Stimulated activated naive CD8-positive, alpha-beta T cell treated with anti-CD3 and anti-CD28 coated beads, Interleukin-15, Interleukin-2, amounts not matched to agents 100 ng/mL and 50 ng/mL, for 24 hours (primary cell): ENCODE data around the gene GNG3.
"Not testable (repeated sequence)": the region's sequence is repeated elsewhere in the genome, so short reads cannot be mapped to it uniquely, and the experiment has no call there.

Experiments used
- H3K27ac Mint-ChIP-seq: one replicate; pipeline ENCODE4 v1.8.0; 2021; ENCODE audit warnings: mild to moderate bottlenecking, mixed read lengths
- H3K27me3 Mint-ChIP-seq: one replicate; pipeline ENCODE4 v1.8.0; 2021; ENCODE audit warnings: mixed read lengths
- H3K36me3 Mint-ChIP-seq: one replicate; pipeline ENCODE4 v1.8.0; 2021; ENCODE audit warnings: low read depth, mixed read lengths
- H3K4me1 Mint-ChIP-seq: one replicate; pipeline ENCODE4 v1.8.0; 2021; ENCODE audit warnings: low read depth, mixed read lengths
- H3K4me3 Mint-ChIP-seq: one replicate; pipeline ENCODE4 v1.8.0; 2021; ENCODE audit warnings: mild to moderate bottlenecking, mixed read lengths
- H3K9me3 Mint-ChIP-seq: one replicate; pipeline ENCODE4 v1.8.0; 2021; ENCODE audit warnings: mixed read lengths

The GNG3 gene

GRCh38 chr11:62707277-62707861 lies at the start of gene GNG3, which contains the start of gene BSCL2:
TSS of gene GNG3 (plus strand) at chr11:62707676. CDS start at chr11:62708296, 620 bp downstream.
TSS of gene BSCL2 (minus strand) at chr11:62707424. CDS start at chr11:62707195, 229 bp downstream.
- H3K36me3 Mint-ChIP-seq = peaks cover 43% of the 10 kb centered on the region
- H3K27ac Mint-ChIP-seq = peak within 1 kb of the TSS; percentile 96
- no peaks in the 10 kb centered on the region for H3K27me3 Mint-ChIP-seq
- H3K9me3 Mint-ChIP-seq = no peaks in the 10 kb centered on the region
- peak within 1 kb of the TSS; percentile 91 for H3K4me3 Mint-ChIP-seq
- H3K4me1 Mint-ChIP-seq = peaks cover 54% of the 10 kb centered on the region

GRCh38 chr11:62664405-62665074 lies 42.9 kb upstream of the GNG3 start:
- H3K36me3 Mint-ChIP-seq = peaks cover 60% of the 10 kb centered on the region
- no peaks in the 10 kb centered on the region for H3K9me3 Mint-ChIP-seq
- no peaks in the 10 kb centered on the region for H3K27me3 Mint-ChIP-seq

GRCh38 chr11:62665075-62665598 lies 42.3 kb upstream of the GNG3 start, which contains the start of the genes C11orf98 and CSKMT:
TSS of gene C11orf98 (minus strand) at chr11:62665210. CDS start at chr11:62665169, 41 bp downstream.
TSS of gene CSKMT (plus strand) at chr11:62665312. CDS start at chr11:62665880, 568 bp downstream.
- peaks cover 50% of the 10 kb centered on the region for H3K4me1 Mint-ChIP-seq

More at GRCh38 chr11:62664405-62665074, 42.9 kb upstream of the GNG3 start:
- Mint-ChIP-seq H3K4me1 (peaks cover 44% of the 10 kb centered on the region), H3K27ac (peak overlapping the region; percentile 98), H3K4me3 (peak overlapping the region; percentile 96)

GRCh38 chr11:62665599-62666258 lies 41.7 kb upstream of the GNG3 start:
- no peaks in the 10 kb centered on the region for H3K27me3 Mint-ChIP-seq
- H3K36me3 Mint-ChIP-seq = peaks cover 67% of the 10 kb centered on the region
- peaks cover 55% of the 10 kb centered on the region for H3K4me1 Mint-ChIP-seq
- H3K27ac Mint-ChIP-seq = peak overlapping the region; percentile 98
- no peaks in the 10 kb centered on the region for H3K9me3 Mint-ChIP-seq
- H3K4me3 Mint-ChIP-seq = peak overlapping the region; percentile 96

More at GRCh38 chr11:62665075-62665598, 42.3 kb upstream of the GNG3 start, which contains the start of the genes C11orf98 and CSKMT:
- Mint-ChIP-seq H3K36me3 (peaks cover 64% of the 10 kb centered on the region), H3K9me3 (no peaks in the 10 kb centered on the region), H3K4me3 (peak within 1 kb of the TSS; percentile 96), H3K27me3 (no peaks in the 10 kb centered on the region), H3K27ac (peak within 1 kb of the TSS; percentile 98)

GRCh38 chr11:62666259-62666926 lies 41.1 kb upstream of the GNG3 start:
- H3K27ac Mint-ChIP-seq = peak overlapping the region; percentile 98
- H3K9me3 Mint-ChIP-seq = no peaks in the 10 kb centered on the region
- H3K27me3 Mint-ChIP-seq = no peaks in the 10 kb centered on the region
- peak overlapping the region; percentile 96 for H3K4me3 Mint-ChIP-seq
- peaks cover 70% of the 10 kb centered on the region for H3K36me3 Mint-ChIP-seq
- peaks cover 58% of the 10 kb centered on the region for H3K4me1 Mint-ChIP-seq

- H3K27ac Mint-ChIP-seq = peak overlapping the region; percentile 98
- H3K4me1 Mint-ChIP-seq = peaks cover 62% of the 10 kb centered on the region
- no peaks in the 10 kb centered on the region for H3K27me3 Mint-ChIP-seq
- H3K4me3 Mint-ChIP-seq = peak overlapping the region; percentile 96
- peaks cover 75% of the 10 kb centered on the region for H3K36me3 Mint-ChIP-seq
- no peaks in the 10 kb centered on the region for H3K9me3 Mint-ChIP-seq
These were observed 40.0 kb upstream of the GNG3 start for GRCh38 chr11:62667460-62667859.

- H3K4me1 Mint-ChIP-seq = peaks cover 67% of the 10 kb centered on the region
- peak overlapping the region; percentile 71 for H3K27ac Mint-ChIP-seq
- peaks cover 63% of the 10 kb centered on the region for H3K36me3 Mint-ChIP-seq
- H3K27me3 Mint-ChIP-seq = no peaks in the 10 kb centered on the region
- no peaks in the 10 kb centered on the region for H3K9me3 Mint-ChIP-seq
- H3K4me3 Mint-ChIP-seq = peak overlapping the region; percentile 96
These were observed 37.9 kb upstream of the GNG3 start for GRCh38 chr11:62669420-62670161.

- Mint-ChIP-seq H3K9me3 (no peaks in the 10 kb centered on the region), H3K27ac (peak overlapping the region; percentile 99), H3K36me3 (peaks cover 57% of the 10 kb centered on the region), H3K4me1 (peaks cover 68% of the 10 kb centered on the region), H3K4me3 (peak overlapping the region; percentile 96), H3K27me3 (no peaks in the 10 kb centered on the region)
These were observed 36.3 kb upstream of the GNG3 start for GRCh38 chr11:62671236-62671607.

- Mint-ChIP-seq H3K27me3 (no peaks in the 10 kb centered on the region), H3K4me1 (peaks cover 63% of the 10 kb centered on the region), H3K36me3 (peaks cover 55% of the 10 kb centered on the region), H3K9me3 (no peaks in the 10 kb centered on the region), H3K27ac (peak within 1 kb of the TSS; percentile 99), H3K4me3 (peak within 1 kb of the TSS; percentile 96)
These were observed 35.7 kb upstream of the GNG3 start, which contains the start of the genes LBHD1 and UQCC3 for GRCh38 chr11:62671608-62672389. TSS of gene LBHD1 (minus strand) at chr11:62672267. CDS start at chr11:62670031, 2,236 bp downstream. TSS of gene UQCC3 (plus strand) at chr11:62671673. CDS start at chr11:62671746, 73 bp downstream.

GRCh38 chr11:62673196-62673525 lies 34.3 kb upstream of the GNG3 start:
- H3K4me3 Mint-ChIP-seq = peak overlapping the region; percentile 96
- peak overlapping the region; percentile 99 for H3K27ac Mint-ChIP-seq
- H3K4me1 Mint-ChIP-seq = peaks cover 65% of the 10 kb centered on the region
- no peaks in the 10 kb centered on the region for H3K27me3 Mint-ChIP-seq
- peaks cover 61% of the 10 kb centered on the region for H3K36me3 Mint-ChIP-seq
- no peaks in the 10 kb centered on the region for H3K9me3 Mint-ChIP-seq

GRCh38 chr11:62675415-62675814 lies 32.1 kb upstream of the GNG3 start:
- H3K36me3 Mint-ChIP-seq = peaks cover 43% of the 10 kb centered on the region
- H3K27me3 Mint-ChIP-seq, H3K9me3 Mint-ChIP-seq, H3K27ac Mint-ChIP-seq, H3K4me3 Mint-ChIP-seq: not testable (repeated sequence)
- H3K4me1 Mint-ChIP-seq = peaks cover 52% of the 10 kb centered on the region

- Mint-ChIP-seq H3K27me3 (no peaks in the 10 kb centered on the region), H3K36me3 (peaks cover 31% of the 10 kb centered on the region), H3K9me3 (no peaks in the 10 kb centered on the region), H3K4me3 (peak overlapping the region; percentile 88), H3K4me1 (peaks cover 51% of the 10 kb centered on the region), H3K27ac (peak overlapping the region; percentile 67)
These were observed 30.8 kb upstream of the GNG3 start for GRCh38 chr11:62676698-62677097.

GRCh38 chr11:62677156-62677555 lies 30.3 kb upstream of the GNG3 start:
- peak overlapping the region; percentile 67 for H3K27ac Mint-ChIP-seq
- peak overlapping the region; percentile 88 for H3K4me3 Mint-ChIP-seq
- H3K27me3 Mint-ChIP-seq = no peaks in the 10 kb centered on the region
- H3K36me3 Mint-ChIP-seq = peaks cover 26% of the 10 kb centered on the region
- H3K9me3 Mint-ChIP-seq = no peaks in the 10 kb centered on the region
- peaks cover 50% of the 10 kb centered on the region for H3K4me1 Mint-ChIP-seq
